Cardiac muscle cell (in vitro differentiated cells and primary cell): Measurements from ENCODE around the gene MYCBP2. TPM values are rescaled to one million over a fixed set of nuclear protein-coding genes. Genes with fewer than 3 reads are reported as not detected.

Experiments used
- DNase-seq, 2 donors: peaks; one replicate each; pipeline versions ENCODE4 v3.0.0 to v3.0.0-alpha.2; 2010 to 2017; ENCODE audit warnings: low read depth in 1 of 2, low spot score in 1 of 2
- H3K27ac ChIP-seq: fragments of 200-600 bp; sonication (generic); 2 replicates; pipeline ENCODE4 v1.5.1; 2016
- H3K27me3 ChIP-seq: fragments of 200-600 bp; sonication (generic); 2 replicates; pipeline ENCODE4 v1.6.0; 2016; ENCODE audit warnings: control low read depth
- H3K36me3 ChIP-seq: fragments of 200-600 bp; sonication (generic); 2 replicates; pipeline ENCODE4 v1.5.1; 2016; ENCODE audit warnings: control low read depth
- H3K4me1 ChIP-seq: fragments of 200-600 bp; sonication (generic); 2 replicates; pipeline ENCODE4 v1.8.1; 2017; ENCODE audit warnings: low read depth, mild to moderate bottlenecking, mixed run types
- H3K4me3 ChIP-seq: fragments of 200-600 bp; sonication (generic); 2 replicates; pipeline ENCODE4 v1.5.1; 2016; ENCODE audit warnings: mild to moderate bottlenecking
- H3K9me3 ChIP-seq: fragments of 200-600 bp; sonication (generic); 2 replicates; pipeline ENCODE4 v1.5.1; 2017; ENCODE audit warnings: low read depth, mild to moderate bottlenecking, control low read depth
- polyA plus RNA-seq: library from polyadenylated mRNA; unstranded; fragments of >200 nt; fragmentation: Nextera tagmentation; extraction: Ambion mirVana; gene quantifications from 2 replicates; pipeline ENCODE4 v1.2.1, GENCODE V29; 2016
- total RNA-seq: library from RNA; depleted of rRNA; stranded (reverse); fragments of >200 nt; gene quantifications from 2 replicates; pipeline ENCODE4 v1.2.3, GENCODE V29; 2016
- TF ChIP-seq, protein P1 (sequence below): IDR thresholded peaks from 2 replicates; pipeline ENCODE4 v1.5.1; 2012; ENCODE audit warnings: low read depth, mild to moderate bottlenecking, low read length

Gene MYCBP2
- total and polyA plus RNA-seq, 2 experiments from 2014 or later: 19.8 to 51.1 TPM

DNA sequence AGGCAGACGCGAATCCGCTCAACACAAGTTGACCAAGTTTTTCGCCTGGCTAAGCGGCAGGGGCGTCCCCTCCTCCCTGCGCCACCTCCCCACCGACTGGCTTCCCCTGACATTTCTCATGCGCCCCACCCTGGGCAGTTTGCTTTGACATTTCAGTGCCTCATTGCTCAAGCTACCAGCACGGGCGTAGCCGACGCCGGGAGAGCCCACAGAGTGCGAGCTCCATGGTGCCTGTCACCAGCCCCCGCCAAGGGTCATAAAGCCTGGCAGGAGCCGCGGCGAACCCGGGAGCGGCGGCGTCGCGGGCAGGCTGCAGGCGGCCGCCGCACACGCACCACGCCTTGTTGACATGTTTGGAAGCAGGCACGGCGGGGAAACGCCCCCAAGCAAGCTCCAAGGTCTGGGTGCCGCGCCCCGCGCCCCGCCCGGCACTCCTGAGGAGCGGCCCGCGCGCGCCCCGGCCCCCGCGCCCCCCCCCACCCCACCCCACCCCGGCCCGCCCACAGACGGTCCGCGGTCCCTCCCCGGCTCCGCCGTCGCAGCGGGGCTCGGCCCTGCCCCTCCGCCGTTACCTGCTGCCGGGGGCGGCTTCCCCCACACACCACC lies 300.5 kb downstream of the MYCBP2 start:
- peak overlapping the region; percentile 97 for H3K27ac ChIP-seq
- peak overlapping the region; percentile 100 for H3K4me3 ChIP-seq
- TF ChIP-seq, protein P1, sequence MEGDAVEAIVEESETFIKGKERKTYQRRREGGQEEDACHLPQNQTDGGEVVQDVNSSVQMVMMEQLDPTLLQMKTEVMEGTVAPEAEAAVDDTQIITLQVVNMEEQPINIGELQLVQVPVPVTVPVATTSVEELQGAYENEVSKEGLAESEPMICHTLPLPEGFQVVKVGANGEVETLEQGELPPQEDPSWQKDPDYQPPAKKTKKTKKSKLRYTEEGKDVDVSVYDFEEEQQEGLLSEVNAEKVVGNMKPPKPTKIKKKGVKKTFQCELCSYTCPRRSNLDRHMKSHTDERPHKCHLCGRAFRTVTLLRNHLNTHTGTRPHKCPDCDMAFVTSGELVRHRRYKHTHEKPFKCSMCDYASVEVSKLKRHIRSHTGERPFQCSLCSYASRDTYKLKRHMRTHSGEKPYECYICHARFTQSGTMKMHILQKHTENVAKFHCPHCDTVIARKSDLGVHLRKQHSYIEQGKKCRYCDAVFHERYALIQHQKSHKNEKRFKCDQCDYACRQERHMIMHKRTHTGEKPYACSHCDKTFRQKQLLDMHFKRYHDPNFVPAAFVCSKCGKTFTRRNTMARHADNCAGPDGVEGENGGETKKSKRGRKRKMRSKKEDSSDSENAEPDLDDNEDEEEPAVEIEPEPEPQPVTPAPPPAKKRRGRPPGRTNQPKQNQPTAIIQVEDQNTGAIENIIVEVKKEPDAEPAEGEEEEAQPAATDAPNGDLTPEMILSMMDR: no peak
- peak; percentile 68 to 86 for DNase-seq
- peaks cover under 1% of the 10 kb centered on the region for H3K36me3 ChIP-seq
- no peaks in the 10 kb centered on the region for H3K27me3 ChIP-seq
- no peaks in the 10 kb centered on the region for H3K4me1 ChIP-seq
- no peaks in the 10 kb centered on the region for H3K9me3 ChIP-seq

DNA sequence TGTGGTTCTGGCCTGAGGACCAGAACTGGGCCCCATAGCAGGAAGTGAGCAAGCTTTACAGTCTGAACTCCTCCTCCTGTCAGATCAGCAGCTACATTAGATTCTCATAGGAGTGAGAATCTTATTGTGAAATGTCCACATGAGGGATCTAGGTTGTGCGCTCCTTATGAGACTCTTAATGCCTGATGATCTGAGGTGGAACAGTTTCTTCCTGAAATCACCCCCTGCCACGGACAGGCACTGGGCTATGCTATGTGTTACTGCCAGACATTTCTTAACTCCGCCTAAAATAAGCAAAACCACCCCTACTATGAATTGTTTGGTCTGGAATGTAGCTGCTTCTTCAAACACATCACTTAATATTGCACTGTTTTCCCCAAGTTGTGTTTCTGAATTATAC lies 304.6 kb downstream of the MYCBP2 start:
- peak in 1 of 2 donors; percentile 54 for DNase-seq
- TF ChIP-seq, protein P1: no peak
- H3K27me3 ChIP-seq: no peaks in the 10 kb centered on the region
- no peak overlapping the region for H3K4me3 ChIP-seq
- H3K4me1 ChIP-seq: no peaks in the 10 kb centered on the region
- no peak overlapping the region for H3K27ac ChIP-seq
- no peaks in the 10 kb centered on the region for H3K9me3 ChIP-seq
- H3K36me3 ChIP-seq: peaks cover 7% of the 10 kb centered on the region

DNA sequence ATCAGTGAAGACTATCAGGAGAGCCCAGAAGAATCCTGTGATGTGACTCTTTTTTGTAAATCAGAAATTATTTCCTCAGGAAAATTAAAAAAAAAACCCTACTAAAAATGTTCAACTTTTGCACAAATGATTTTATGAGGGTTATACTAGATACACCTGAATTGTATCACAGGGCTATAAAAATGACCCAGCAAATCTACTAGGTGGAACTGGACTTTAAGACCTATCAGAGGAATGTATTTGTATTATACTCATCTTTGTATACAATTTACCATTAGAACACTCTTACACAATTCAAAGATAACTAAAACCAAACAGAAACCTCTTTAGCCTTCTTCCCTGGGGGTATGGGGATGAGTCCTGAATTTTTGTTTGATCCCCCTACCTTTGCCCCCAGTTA lies 307.1 kb downstream of the MYCBP2 start:
- Histone ChIP-seq H3K36me3 (peaks cover 27% of the 10 kb centered on the region), H3K27me3 (no peaks in the 10 kb centered on the region), H3K4me1 (no peaks in the 10 kb centered on the region), H3K27ac (no peak overlapping the region), H3K4me3 (no peak overlapping the region), H3K9me3 (no peaks in the 10 kb centered on the region)
- TF ChIP-seq, protein P1: no peak
- no peak for DNase-seq

DNA sequence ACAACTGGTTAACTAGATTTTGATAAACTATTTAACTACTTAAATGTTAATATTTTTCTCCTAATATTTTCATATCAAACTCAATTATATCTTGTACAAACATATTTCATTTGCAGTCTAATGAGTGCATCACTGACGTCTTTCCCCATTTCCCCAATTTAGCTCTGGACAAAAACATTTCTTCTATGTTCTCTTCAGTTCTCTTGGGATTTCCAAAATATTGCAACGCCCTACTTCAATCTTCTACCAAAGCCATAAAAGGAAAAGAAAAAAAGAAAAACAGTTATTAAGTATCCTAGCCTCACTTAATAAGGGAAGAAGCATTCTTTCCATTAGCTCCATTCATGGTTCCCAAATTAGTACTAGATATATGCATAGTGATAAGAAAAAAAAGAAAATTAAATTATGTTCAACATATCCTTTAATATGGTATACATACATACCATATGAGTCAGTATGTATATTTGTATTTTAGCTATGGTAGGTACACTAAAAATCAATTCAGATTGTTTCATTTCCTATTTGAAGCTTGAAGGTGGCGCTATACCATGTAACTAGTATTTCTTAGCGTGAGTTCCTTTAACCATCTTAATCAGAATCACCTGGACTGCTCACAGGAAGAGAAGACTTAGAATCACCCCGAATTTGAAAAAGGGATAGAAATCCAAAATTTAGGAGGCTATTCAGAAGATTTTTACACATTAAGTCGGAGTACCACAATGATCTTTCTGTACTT lies 309.8 kb downstream of the MYCBP2 start:
- DNase-seq: no peak
- TF ChIP-seq, protein P1: no peak
- Histone ChIP-seq H3K27ac (no peak overlapping the region), H3K36me3 (peaks cover 45% of the 10 kb centered on the region), H3K27me3 (no peaks in the 10 kb centered on the region), H3K4me3 (no peak overlapping the region), H3K4me1 (no peaks in the 10 kb centered on the region), H3K9me3 (no peaks in the 10 kb centered on the region)

DNA sequence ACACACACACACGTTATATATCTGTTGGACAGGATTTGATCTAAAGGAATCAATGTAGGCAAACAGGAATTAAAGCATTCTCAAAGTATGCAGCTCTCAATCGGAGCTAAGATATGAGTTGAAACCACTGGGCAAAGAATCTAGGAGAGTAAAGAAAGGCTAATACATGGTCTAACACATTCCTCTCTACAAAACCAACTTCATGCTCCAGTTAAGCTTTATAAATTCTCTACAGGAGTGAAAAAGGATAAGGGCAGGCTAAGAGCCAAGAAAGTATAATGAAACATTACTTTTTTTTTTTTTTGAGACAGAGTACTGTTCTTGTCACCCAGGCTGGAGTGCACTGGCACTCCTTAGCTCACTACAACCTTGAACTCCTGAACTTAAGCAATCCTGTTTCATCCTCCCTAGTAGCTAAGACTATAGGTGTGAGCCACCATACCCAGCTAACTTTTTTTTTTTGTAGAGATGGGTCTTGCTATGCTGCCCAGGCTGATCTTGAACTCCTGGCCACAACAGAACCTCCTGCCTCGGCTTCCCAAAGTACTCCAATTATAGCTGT lies 310.6 kb downstream of the MYCBP2 start:
- TF ChIP-seq, protein P1: no peak
- H3K36me3 ChIP-seq: peaks cover 44% of the 10 kb centered on the region

More for the DNA sequence above, 310.6 kb downstream of the MYCBP2 start:
- no peaks in the 10 kb centered on the region for H3K4me1 ChIP-seq
- no peak overlapping the region for H3K4me3 ChIP-seq
- peak in 1 of 2 donors; percentile 13 for DNase-seq
- no peak overlapping the region for H3K27ac ChIP-seq
- H3K9me3 ChIP-seq: no peaks in the 10 kb centered on the region
- H3K27me3 ChIP-seq: no peaks in the 10 kb centered on the region
